SK-N-MC (cell line): ENCODE data around the gene DNLZ.

ENCODE experiments used
- EZH2 ChIP-seq: fragments of 200-600 bp; sonication (generic); IDR thresholded peaks from one replicate; pipeline ENCODE4 v1.6.1; 2017; ENCODE audit warnings: antibody characterized with exemption
- POLR2AphosphoS5 ChIP-seq: IDR thresholded peaks from 2 replicates; pipeline ENCODE4 v1.6.1; 2012; ENCODE audit warnings: mild to moderate bottlenecking, low read depth, low read length, borderline replicate concordance

- TF ChIP-seq EZH2 (no peak), POLR2AphosphoS5 (no peak)
These were observed 30.0 kb upstream of the DNLZ start for GRCh38 chr9:136393531-136393930.
